WTC11 (cell line): ENCODE data around the gene ST3GAL6. TPM values are rescaled to one million over a fixed set of nuclear protein-coding genes. Genes with fewer than 3 reads are reported as not detected.

Experiments used
- ATAC-seq: fragments of 200-7000 bp; cut with Tn5 transposase; 2 replicates; pipeline ENCODE4 v1.10.0; 2021; ENCODE audit warnings: mild to moderate bottlenecking, moderate library complexity
- CTCF ChIA-PET: fragments of 300-600 bp; sonication (Branson Sonifier 250); formaldehyde crosslinking; loops from one replicate; lab custom pipeline; 2021; ENCODE audit warnings: antibody characterized with exemption; lab: Charles Lee
- POLR2A ChIA-PET: fragments of 350-600 bp; sonication (Branson Sonifier 250); formaldehyde crosslinking; loops from one replicate; lab custom pipeline; 2021; ENCODE audit warnings: antibody characterized with exemption; lab: Charles Lee
- DNase-seq: peaks from one replicate; pipeline ENCODE4 v3.0.0; 2021; ENCODE audit warnings: low spot score
- H3K27ac Mint-ChIP-seq: 2 replicates; pipeline ENCODE4 v1.8.0; 2021; ENCODE audit warnings: mixed read lengths
- H3K27me3 Mint-ChIP-seq: 2 replicates; pipeline ENCODE4 v1.8.0; 2021; ENCODE audit warnings: low read depth, mild to moderate bottlenecking, moderate library complexity, mixed read lengths
- H3K36me3 Mint-ChIP-seq: 2 replicates; pipeline ENCODE4 v1.8.0; 2021; ENCODE audit warnings: mixed read lengths
- H3K4me1 Mint-ChIP-seq: 2 replicates; pipeline ENCODE4 v1.8.0; 2022; ENCODE audit warnings: mixed read lengths
- H3K4me3 Mint-ChIP-seq: 2 replicates; pipeline ENCODE4 v1.8.0; 2021; ENCODE audit warnings: mild to moderate bottlenecking, moderate library complexity, mixed read lengths
- H3K9me3 Mint-ChIP-seq: 2 replicates; pipeline ENCODE4 v1.8.0; 2021; ENCODE audit warnings: mixed read lengths
- ATF1 ChIP-seq: sonication (generic); formaldehyde crosslinking; IDR thresholded peaks from 2 replicates; pipeline ENCODE4 v1.8.1; 2023; ENCODE audit warnings: mild to moderate bottlenecking, moderate library complexity, missing genetic modification reagents
- EMX1 ChIP-seq: fragments of 250-450 bp; sonication (Bioruptor Pico); IDR thresholded peaks from 2 replicates; pipeline ENCODE4 v1.8.0; 2021; ENCODE audit warnings: mild to moderate bottlenecking
- GTF2I ChIP-seq: fragments of 250-450 bp; sonication (Bioruptor Pico); conservative IDR thresholded peaks from 2 replicates; pipeline ENCODE4 v1.4.0; 2021; ENCODE audit warnings: mild to moderate bottlenecking
- MYBL2 ChIP-seq: sonication (generic); formaldehyde crosslinking; IDR thresholded peaks from 2 replicates; pipeline ENCODE4 v1.8.1; 2023; ENCODE audit warnings: mild to moderate bottlenecking, moderate library complexity, missing genetic modification reagents
- PRRX2 ChIP-seq: fragments of 250-450 bp; sonication (Bioruptor Pico); IDR thresholded peaks from 2 replicates; pipeline ENCODE4 v1.8.0; 2021; ENCODE audit warnings: mild to moderate bottlenecking
- SMAD3 ChIP-seq: sonication (generic); formaldehyde crosslinking; IDR thresholded peaks from 2 replicates; pipeline ENCODE4 v1.8.0; 2022; ENCODE audit warnings: missing genetic modification reagents, mild to moderate bottlenecking, borderline replicate concordance
- TCF7 ChIP-seq: sonication (generic); formaldehyde crosslinking; IDR thresholded peaks from 2 replicates; pipeline ENCODE4 v1.8.0; 2022; ENCODE audit warnings: mild to moderate bottlenecking, low read depth, missing genetic modification reagents, moderate library complexity
- ZNF219 ChIP-seq: sonication (generic); formaldehyde crosslinking; IDR thresholded peaks from 2 replicates; pipeline ENCODE4 v1.8.0; 2023; ENCODE audit warnings: missing genetic modification reagents, mild to moderate bottlenecking, borderline replicate concordance
- ZNF263 ChIP-seq: sonication (generic); formaldehyde crosslinking; IDR thresholded peaks from 2 replicates; pipeline ENCODE4 v1.8.1; 2022; ENCODE audit warnings: low read depth, mild to moderate bottlenecking, moderate library complexity, missing genetic modification reagents
- ZNF416 ChIP-seq: fragments of 250-450 bp; sonication (Bioruptor Pico); IDR thresholded peaks from 2 replicates; pipeline ENCODE4 v1.9.0; 2021; ENCODE audit warnings: mild to moderate bottlenecking, inconsistent platforms
- total RNA-seq: library from RNA; stranded (reverse); gene quantifications from 3 replicates; pipeline ENCODE4 v1.2.3, GENCODE V29; 2021
- TF ChIP-seq, protein P1 (sequence below): sonication (generic); formaldehyde crosslinking; IDR thresholded peaks from 2 replicates; pipeline ENCODE4 v1.8.0; 2023; ENCODE audit warnings: missing genetic modification reagents, mild to moderate bottlenecking, borderline replicate concordance
- TF ChIP-seq, protein P2 (sequence below): fragments of 250-450 bp; sonication (Bioruptor Pico); IDR thresholded peaks from 2 replicates; pipeline ENCODE4 v1.8.0; 2021; ENCODE audit warnings: mild to moderate bottlenecking
- TF ChIP-seq, protein P3 (sequence below): fragments of 250-450 bp; sonication (Bioruptor Pico); IDR thresholded peaks from 2 replicates; pipeline ENCODE4 v1.9.0; 2021; ENCODE audit warnings: mild to moderate bottlenecking
- TF ChIP-seq, protein P4 (sequence below): sonication (generic); formaldehyde crosslinking; conservative IDR thresholded peaks from 2 replicates; pipeline ENCODE4 v1.8.1; 2022; ENCODE audit warnings: mild to moderate bottlenecking, missing genetic modification reagents
- TF ChIP-seq, protein P5 (sequence below): sonication (generic); formaldehyde crosslinking; IDR thresholded peaks from 2 replicates; pipeline ENCODE4 v1.8.1; 2023; ENCODE audit warnings: mild to moderate bottlenecking, missing genetic modification reagents, moderate library complexity
- TF ChIP-seq, protein P6 (sequence below): sonication (generic); formaldehyde crosslinking; IDR thresholded peaks from 2 replicates; pipeline ENCODE4 v1.8.1; 2023; ENCODE audit warnings: mild to moderate bottlenecking, missing genetic modification reagents, moderate library complexity
- TF ChIP-seq, protein P7 (sequence below): sonication (generic); formaldehyde crosslinking; IDR thresholded peaks from 2 replicates; pipeline ENCODE4 v1.8.1; 2022; ENCODE audit warnings: mild to moderate bottlenecking, missing genetic modification reagents, moderate library complexity, borderline replicate concordance

The ST3GAL6 gene
- total RNA-seq, 1 experiment from 2014 or later, result 8.1 TPM

DNA sequence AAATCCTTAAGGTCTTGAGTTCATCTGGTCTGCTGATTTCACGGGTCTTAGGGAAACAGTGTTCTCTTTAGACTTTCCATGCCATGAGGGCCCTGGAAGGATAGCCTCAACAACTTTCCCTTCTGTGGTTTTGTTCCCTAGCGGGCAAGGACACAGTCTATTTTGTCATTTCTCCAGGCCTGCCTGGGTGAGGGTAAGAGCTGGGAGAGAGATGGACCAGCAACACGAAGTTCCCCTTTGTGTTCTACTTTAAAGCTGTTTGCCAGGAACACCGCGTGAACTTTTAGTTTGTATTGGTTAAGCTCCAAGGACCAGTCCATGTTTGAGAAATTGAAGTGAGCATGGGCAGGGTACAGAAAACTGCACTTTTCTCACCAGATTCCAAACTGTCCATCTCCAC is 20.9 kb downstream of the ST3GAL6 start (continued):
- TF ChIP-seq, protein P1, sequence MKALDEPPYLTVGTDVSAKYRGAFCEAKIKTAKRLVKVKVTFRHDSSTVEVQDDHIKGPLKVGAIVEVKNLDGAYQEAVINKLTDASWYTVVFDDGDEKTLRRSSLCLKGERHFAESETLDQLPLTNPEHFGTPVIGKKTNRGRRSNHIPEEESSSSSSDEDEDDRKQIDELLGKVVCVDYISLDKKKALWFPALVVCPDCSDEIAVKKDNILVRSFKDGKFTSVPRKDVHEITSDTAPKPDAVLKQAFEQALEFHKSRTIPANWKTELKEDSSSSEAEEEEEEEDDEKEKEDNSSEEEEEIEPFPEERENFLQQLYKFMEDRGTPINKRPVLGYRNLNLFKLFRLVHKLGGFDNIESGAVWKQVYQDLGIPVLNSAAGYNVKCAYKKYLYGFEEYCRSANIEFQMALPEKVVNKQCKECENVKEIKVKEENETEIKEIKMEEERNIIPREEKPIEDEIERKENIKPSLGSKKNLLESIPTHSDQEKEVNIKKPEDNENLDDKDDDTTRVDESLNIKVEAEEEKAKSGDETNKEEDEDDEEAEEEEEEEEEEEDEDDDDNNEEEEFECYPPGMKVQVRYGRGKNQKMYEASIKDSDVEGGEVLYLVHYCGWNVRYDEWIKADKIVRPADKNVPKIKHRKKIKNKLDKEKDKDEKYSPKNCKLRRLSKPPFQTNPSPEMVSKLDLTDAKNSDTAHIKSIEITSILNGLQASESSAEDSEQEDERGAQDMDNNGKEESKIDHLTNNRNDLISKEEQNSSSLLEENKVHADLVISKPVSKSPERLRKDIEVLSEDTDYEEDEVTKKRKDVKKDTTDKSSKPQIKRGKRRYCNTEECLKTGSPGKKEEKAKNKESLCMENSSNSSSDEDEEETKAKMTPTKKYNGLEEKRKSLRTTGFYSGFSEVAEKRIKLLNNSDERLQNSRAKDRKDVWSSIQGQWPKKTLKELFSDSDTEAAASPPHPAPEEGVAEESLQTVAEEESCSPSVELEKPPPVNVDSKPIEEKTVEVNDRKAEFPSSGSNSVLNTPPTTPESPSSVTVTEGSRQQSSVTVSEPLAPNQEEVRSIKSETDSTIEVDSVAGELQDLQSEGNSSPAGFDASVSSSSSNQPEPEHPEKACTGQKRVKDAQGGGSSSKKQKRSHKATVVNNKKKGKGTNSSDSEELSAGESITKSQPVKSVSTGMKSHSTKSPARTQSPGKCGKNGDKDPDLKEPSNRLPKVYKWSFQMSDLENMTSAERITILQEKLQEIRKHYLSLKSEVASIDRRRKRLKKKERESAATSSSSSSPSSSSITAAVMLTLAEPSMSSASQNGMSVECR (CRISPR knock-in tag), result no peak

DNA sequence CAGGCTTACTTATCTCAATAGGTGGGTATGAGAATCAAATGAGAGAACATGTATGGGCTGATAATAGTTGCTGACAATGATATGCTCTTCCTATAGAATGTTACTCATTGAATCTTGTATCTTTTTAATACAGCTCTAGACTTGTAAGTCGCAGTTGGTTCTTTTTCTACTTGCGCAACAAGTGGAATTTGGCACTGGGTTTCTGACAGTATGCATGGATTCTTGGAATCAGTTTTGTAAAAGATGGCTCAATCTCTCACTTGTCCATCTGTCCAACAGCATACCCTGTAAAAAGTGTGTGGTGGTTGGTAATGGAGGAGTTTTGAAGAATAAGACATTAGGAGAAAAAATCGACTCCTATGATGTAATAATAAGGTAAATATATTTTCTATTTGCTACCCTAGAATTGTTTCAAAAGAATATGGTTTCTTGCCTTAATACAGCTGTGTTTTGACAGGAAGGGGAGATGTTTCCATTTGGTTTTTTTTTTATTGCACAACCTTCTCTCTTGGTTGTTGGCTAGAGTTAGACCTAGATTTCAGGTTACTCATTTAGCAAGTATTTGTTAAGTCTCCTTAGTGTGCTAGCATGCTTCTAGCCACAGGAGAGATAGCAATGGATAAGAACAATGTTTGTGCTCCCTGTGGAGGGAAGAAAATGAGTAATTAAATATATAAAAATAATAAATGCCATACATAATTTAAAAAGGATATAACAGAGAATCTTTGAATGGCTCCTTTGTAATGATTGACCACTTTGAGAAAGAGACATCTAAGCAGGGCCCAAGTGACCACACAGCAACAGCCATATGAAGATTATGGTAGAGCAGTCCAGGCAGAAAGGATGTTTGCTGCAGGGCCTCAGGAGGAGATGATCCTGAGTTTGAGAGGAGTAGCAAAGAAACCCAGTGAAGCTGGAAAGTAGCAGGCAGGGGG is 21.8 kb downstream of the ST3GAL6 start:
- no peaks in the 10 kb centered on the region; the same call in 1 of the 2 replicates for H3K9me3 Mint-ChIP-seq
- H3K27me3 Mint-ChIP-seq, result no peaks in the 10 kb centered on the region; the same call in 1 of the 2 replicates
- POLR2A ChIA-PET, result no interaction called here
- ATAC-seq, result no peak
- H3K4me1 Mint-ChIP-seq, result no peaks in the 10 kb centered on the region
- 0 out of 2 replicates have a peak, but pooled peaks cover 3% of the 10 kb centered on the region for H3K36me3 Mint-ChIP-seq
- H3K4me3 Mint-ChIP-seq, result no peak overlapping the region
- CTCF ChIA-PET, result no interaction called here
- DNase-seq, result no peak
- H3K27ac Mint-ChIP-seq, result no peak overlapping the region
- TF ChIP-seq EMX1 (CRISPR knock-in tag) (no peak), ATF1 (CRISPR knock-in tag) (no peak), TCF7 (CRISPR knock-in tag) (no peak), PRRX2 (no peak)

DNA sequence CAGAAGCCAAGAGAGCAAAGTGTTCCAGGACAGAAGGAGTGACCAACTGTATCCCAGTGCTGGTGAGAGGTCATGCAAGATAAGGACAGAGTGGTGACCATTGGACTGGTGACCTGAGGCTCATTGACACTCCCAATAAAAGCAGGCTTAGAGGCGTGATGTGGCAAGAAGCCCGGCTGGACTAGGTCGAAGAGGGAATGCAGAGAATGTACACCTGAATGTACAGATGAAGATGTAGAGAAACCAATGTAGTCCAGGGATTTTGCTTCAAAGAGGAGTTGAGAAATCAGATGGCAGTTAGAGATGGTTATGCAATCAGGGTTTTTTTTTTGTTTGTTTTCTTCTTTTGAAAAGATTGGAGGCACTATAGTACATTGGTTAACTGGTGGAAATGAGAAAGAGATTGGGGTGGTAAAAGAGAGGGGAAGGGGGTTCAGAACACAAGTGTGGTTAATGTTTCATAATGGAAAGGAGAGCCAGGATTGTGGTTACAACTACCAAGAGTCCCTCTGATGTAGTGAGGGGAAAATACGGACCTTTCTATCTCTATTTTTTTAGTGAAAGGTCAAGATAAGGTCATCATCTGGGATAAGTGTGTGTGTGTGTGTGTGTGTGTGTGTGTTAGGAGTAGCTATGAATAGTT is 23.3 kb downstream of the ST3GAL6 start:
- POLR2A ChIA-PET, result interaction anchor here (0.7 kb wide), 1 partner anchor 50 kb away, joined by 3 read pairs; no protein-coding TSS in a partner anchor

More for the DNA sequence above, 23.3 kb downstream of the ST3GAL6 start:
- ATAC-seq (no peak), DNase-seq (no peak)
- H3K27me3 Mint-ChIP-seq, result no peaks in the 10 kb centered on the region
- TF ChIP-seq MYBL2 (no peak), ZNF219 (CRISPR knock-in tag) (no peak), ZNF263 (CRISPR knock-in tag) (no peak), TCF7 (CRISPR knock-in tag) (no peak), GTF2I (CRISPR knock-in tag) (no peak), ZNF416 (CRISPR knock-in tag) (no peak), SMAD3 (CRISPR knock-in tag) (no peak)
- TF ChIP-seq, protein P2, sequence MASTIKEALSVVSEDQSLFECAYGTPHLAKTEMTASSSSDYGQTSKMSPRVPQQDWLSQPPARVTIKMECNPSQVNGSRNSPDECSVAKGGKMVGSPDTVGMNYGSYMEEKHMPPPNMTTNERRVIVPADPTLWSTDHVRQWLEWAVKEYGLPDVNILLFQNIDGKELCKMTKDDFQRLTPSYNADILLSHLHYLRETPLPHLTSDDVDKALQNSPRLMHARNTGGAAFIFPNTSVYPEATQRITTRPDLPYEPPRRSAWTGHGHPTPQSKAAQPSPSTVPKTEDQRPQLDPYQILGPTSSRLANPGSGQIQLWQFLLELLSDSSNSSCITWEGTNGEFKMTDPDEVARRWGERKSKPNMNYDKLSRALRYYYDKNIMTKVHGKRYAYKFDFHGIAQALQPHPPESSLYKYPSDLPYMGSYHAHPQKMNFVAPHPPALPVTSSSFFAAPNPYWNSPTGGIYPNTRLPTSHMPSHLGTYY, result no peak
- TF ChIP-seq, protein P3, sequence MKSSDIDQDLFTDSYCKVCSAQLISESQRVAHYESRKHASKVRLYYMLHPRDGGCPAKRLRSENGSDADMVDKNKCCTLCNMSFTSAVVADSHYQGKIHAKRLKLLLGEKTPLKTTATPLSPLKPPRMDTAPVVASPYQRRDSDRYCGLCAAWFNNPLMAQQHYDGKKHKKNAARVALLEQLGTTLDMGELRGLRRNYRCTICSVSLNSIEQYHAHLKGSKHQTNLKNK (CRISPR knock-in tag), result no peak
- TF ChIP-seq, protein P4, sequence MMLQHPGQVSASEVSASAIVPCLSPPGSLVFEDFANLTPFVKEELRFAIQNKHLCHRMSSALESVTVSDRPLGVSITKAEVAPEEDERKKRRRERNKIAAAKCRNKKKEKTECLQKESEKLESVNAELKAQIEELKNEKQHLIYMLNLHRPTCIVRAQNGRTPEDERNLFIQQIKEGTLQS (CRISPR knock-in tag), result no peak
- TF ChIP-seq, protein P5, sequence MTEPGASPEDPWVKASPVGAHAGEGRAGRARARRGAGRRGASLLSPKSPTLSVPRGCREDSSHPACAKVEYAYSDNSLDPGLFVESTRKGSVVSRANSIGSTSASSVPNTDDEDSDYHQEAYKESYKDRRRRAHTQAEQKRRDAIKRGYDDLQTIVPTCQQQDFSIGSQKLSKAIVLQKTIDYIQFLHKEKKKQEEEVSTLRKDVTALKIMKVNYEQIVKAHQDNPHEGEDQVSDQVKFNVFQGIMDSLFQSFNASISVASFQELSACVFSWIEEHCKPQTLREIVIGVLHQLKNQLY (CRISPR knock-in tag), result no peak
- TF ChIP-seq, protein P6, sequence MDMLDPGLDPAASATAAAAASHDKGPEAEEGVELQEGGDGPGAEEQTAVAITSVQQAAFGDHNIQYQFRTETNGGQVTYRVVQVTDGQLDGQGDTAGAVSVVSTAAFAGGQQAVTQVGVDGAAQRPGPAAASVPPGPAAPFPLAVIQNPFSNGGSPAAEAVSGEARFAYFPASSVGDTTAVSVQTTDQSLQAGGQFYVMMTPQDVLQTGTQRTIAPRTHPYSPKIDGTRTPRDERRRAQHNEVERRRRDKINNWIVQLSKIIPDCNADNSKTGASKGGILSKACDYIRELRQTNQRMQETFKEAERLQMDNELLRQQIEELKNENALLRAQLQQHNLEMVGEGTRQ (CRISPR knock-in tag), result no peak
- TF ChIP-seq, protein P7, sequence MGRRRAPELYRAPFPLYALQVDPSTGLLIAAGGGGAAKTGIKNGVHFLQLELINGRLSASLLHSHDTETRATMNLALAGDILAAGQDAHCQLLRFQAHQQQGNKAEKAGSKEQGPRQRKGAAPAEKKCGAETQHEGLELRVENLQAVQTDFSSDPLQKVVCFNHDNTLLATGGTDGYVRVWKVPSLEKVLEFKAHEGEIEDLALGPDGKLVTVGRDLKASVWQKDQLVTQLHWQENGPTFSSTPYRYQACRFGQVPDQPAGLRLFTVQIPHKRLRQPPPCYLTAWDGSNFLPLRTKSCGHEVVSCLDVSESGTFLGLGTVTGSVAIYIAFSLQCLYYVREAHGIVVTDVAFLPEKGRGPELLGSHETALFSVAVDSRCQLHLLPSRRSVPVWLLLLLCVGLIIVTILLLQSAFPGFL (CRISPR knock-in tag), result no peak
- CTCF ChIA-PET, result no interaction called here
- H3K4me3 Mint-ChIP-seq, result no peak overlapping the region
- H3K4me1 Mint-ChIP-seq, result no peaks in the 10 kb centered on the region
- H3K9me3 Mint-ChIP-seq, result no peaks in the 10 kb centered on the region
- H3K27ac Mint-ChIP-seq, result no peak overlapping the region
- H3K36me3 Mint-ChIP-seq, result no peaks in the 10 kb centered on the region
